Activated T-cell treated with anti-CD3 and anti-CD28 coated beads, Interleukin-2, amount 50 U/mL, for 1 hour (primary cell): ENCODE data around the gene CST7.

Experiments used
- DNase-seq: peaks from one replicate; pipeline ENCODE4 v3.0.0-alpha.2; 2020

The CST7 gene

GRCh38 chr20:24951536-24952083 lies 2.5 kb downstream of the CST7 start:
- DNase-seq, result no peak

GRCh38 chr20:24952376-24953208 lies 3.5 kb downstream of the CST7 start:
- DNase-seq, result no peak

DNA sequence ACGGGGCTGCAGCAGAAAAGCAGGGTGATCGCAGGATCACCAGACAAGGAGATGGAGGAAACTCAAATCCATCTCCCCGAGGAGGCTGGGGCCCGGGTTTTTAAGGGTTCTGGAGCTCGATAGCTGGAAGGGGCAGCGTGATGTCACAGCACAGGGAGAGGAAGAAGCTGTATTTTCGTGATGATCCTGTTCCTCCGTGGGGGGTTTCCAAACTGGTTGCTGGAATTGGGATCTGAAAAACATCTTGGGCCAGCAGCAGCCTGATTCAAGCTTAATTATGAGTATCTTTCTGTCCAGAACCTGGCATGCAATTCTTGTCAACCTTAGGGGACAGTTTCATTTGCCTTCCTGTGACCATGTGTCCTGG lies 4.1 kb downstream of the CST7 start:
- DNase-seq, result no peak

DNA sequence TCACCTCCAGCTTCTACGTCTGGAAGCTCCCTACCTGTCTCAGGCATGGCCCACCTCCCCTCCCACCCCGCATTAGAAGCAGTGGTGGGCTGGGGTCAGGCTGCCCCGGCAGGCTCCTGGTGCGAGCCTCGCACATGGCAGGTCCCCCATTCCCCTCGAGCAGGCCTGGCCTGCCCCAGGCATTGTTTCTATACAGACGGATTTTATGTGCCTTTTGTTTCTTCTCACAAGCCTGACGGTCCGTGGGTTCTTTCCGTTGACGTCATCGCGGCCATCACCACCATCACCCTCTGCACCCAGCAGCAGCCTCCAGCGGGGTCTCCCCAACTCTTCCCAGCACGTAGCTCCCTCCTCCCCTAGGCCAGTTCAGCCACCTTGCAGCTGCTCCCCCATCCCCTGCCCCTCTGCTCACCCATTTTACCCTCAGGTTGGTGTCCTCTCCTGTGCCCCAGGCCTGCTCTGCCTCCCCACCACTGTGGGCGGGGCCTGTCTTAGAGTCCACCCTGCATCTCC lies 4.6 kb downstream of the CST7 start:
- DNase-seq, result no peak

DNA sequence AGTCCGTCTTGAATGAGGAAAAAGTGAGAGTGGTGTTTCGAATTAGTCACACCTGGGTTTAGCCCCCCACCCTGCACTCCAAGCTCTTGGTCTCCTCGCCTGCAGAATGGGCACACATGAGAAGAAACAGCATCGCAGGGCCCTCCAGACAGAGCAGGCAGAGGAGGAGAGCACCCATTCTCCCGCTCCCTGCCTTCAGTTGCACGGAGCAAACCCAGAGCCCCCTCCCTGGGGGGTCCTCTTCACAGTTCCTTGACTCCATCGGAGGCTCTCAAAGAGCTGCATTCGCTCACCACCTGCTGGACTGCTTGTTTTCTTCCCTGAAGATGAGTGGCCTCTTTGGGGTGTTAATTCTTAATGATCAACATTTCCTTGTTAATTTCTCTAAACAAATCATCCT lies 5.1 kb downstream of the CST7 start:
- DNase-seq, result no peak

- DNase-seq, result no peak
These were observed 5.5 kb downstream of the CST7 start for GRCh38 chr20:24954566-24954965.

GRCh38 chr20:24955045-24955444 lies 6.0 kb downstream of the CST7 start:
- DNase-seq, result no peak

- DNase-seq, result no peak
These were observed 7.2 kb downstream of the CST7 start for GRCh38 chr20:24956001-24956841.

- DNase-seq, result no peak
These were observed 8.4 kb downstream of the CST7 start for GRCh38 chr20:24957326-24958016.

- DNase-seq, result no peak
These were observed 9.7 kb downstream of the CST7 start for GRCh38 chr20:24958506-24959385.

- DNase-seq, result no peak
These were observed 10.7 kb downstream of the CST7 start for GRCh38 chr20:24959591-24960301.

DNA sequence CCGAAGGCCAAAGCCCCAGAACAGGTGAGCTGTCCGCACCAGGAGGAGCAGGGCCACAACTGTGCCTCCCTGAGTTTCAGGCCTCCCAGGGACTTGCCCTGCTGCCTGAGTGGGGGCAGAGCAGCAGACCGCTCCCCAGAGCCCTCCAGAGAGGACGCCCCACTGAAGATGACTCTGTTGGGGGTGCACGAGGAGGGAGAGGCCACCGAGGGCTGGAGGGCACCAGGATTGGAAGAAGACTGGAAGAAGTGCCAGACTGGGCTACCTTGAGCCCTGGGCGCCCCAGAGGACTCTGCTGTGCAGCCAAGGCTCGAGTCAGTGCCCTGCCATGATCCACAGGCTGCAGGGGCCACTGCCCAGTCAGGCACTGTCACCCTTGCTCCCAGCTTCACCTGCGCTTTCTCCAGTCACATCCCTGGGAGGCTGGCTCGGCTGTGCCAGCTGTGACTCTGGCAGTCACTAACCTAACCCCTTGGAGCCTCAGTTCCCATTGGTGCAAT lies 11.3 kb downstream of the CST7 start:
- DNase-seq, result no peak

- DNase-seq, result no peak
These were observed 11.8 kb downstream of the CST7 start for GRCh38 chr20:24960861-24961260.

- no peak for DNase-seq
These were observed 12.5 kb downstream of the CST7 start for GRCh38 chr20:24961384-24962181.

GRCh38 chr20:24962182-24962492 lies 13.1 kb downstream of the CST7 start:
- no peak for DNase-seq

- DNase-seq, result no peak
These were observed 13.4 kb downstream of the CST7 start for GRCh38 chr20:24962510-24962909.

DNA sequence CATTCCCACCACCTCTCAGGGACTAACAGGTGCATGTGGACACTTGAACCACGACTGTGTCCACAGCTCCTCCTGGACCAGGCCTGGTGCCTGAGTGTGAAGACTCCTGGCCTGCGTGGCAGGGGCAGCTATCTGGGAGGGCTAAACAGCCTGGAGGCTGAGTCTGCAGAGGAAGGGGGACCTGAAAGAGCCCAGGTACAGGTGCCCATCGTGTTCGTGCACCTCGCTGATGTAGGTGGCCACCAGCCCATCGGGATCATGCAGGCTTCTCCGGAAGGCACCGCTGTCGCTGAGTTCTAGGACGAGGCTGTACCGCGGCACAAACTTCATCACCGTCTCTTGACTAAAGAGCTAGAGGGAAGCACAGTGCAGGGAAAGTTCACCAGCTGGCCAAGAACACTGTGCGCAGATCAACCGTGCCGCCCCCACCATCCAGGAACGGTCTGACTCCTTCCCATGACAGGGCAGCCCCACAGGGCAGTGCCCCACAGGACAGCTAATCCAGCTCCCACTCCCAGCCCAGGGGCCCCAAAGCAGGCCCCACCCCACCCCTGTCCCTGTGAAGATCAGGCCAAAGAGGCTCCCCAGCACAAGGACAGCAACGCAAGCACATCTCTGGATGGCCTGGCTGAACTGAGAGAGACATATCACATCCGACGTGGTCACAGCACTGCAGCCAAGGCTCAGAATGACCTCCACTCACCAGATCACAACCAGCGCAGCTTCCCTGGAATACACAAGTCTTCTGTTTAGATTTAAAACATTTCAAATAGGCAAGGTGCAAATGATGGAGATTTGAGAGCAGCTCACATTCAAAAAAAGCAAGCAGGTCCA lies 14.8 kb downstream of the CST7 start:
- no peak for DNase-seq

DNA sequence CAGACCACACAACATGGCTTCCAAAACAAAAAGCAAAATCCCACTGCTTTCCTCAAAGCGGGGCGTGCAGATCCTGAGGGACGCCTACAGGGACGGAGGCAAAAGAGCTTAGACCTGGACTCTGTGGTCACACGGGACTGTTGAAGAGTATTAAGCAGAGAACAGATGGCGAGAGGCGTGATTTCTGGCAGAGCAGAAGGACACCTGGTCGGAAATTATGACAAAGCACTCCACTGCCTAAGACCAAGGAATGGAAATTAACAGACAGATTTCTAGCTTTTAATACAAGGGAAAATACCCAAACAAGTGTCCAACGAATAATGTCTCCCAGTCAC lies 15.4 kb downstream of the CST7 start:
- no peak for DNase-seq

DNA sequence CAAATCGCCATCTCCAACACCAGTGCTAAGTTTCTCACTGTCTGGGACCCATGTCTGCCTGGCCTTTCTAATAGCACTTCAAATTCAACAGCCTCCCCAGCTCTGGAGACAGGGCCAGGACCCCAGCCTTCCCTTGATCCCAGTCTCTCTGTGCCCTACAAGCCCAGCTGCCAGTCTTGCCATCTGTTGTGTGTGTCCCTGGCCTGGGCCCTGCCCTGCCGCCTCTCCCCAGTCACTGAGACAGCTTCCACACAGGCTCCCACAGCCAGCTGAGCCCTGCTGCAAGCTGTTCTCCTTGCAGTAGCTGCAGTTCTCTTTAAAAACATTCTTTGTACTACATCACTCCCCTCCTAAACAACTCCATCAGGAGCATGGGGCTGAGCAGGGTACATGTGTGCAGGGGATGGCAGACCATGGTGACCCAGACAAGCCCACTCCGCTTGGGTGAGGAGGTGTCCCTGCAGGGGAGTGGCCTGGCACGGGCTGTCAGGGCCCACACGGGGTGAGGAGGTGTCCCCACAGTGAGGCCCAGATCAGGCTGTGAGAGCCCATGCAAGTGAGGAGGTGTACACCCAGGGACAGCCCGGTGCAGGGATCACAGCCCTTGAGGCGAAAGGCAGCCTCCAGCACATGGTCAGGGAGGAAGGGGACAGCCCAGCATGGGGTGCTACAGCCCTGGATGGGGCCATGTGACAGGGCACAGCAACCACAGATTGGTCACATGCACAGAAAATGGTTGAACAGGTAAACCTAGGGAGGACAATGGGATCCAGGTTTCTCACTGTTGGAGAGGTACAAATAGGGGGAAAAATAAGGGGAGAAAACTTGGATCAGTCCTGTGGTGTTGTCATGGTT lies 16.2 kb downstream of the CST7 start:
- DNase-seq, result no peak
